Neural cell (in vitro differentiated cells): ENCODE results near the gene LYRM2.
"Not testable (repeated sequence)": the region's sequence is repeated elsewhere in the genome, so short reads cannot be mapped to it uniquely, and the experiment has no call there.

ENCODE experiments used
- EP300 ChIP-seq: fragments of 450-650 bp; conservative IDR thresholded peaks from 2 replicates; pipeline ENCODE4 v1.6.1; 2014; ENCODE audit warnings: antibody characterized with exemption, mild to moderate bottlenecking, moderate library complexity; ENCODE audit not compliant: poor library complexity, severe bottlenecking
- POLR2AphosphoS5 ChIP-seq: IDR thresholded peaks from 2 replicates; pipeline ENCODE4 v1.6.1; 2012
- TF ChIP-seq, protein P1 (sequence below): fragments of 450-650 bp; IDR thresholded peaks from 2 replicates; pipeline ENCODE4 v1.5.1; 2014; ENCODE audit warnings: antibody characterized with exemption, mild to moderate bottlenecking, moderate library complexity; ENCODE audit not compliant: poor library complexity, severe bottlenecking

GRCh38 chr6:89636412-89636811 is 2.1 kb downstream of the LYRM2 start:
- TF ChIP-seq POLR2AphosphoS5, EP300: not testable (repeated sequence)
- TF ChIP-seq, protein P1, sequence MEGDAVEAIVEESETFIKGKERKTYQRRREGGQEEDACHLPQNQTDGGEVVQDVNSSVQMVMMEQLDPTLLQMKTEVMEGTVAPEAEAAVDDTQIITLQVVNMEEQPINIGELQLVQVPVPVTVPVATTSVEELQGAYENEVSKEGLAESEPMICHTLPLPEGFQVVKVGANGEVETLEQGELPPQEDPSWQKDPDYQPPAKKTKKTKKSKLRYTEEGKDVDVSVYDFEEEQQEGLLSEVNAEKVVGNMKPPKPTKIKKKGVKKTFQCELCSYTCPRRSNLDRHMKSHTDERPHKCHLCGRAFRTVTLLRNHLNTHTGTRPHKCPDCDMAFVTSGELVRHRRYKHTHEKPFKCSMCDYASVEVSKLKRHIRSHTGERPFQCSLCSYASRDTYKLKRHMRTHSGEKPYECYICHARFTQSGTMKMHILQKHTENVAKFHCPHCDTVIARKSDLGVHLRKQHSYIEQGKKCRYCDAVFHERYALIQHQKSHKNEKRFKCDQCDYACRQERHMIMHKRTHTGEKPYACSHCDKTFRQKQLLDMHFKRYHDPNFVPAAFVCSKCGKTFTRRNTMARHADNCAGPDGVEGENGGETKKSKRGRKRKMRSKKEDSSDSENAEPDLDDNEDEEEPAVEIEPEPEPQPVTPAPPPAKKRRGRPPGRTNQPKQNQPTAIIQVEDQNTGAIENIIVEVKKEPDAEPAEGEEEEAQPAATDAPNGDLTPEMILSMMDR: not testable (repeated sequence)
